Measurements from ENCODE around the gene TMEM144.

GRCh38 chr4:158234671-158235070, 24.4 kb downstream of the TMEM144 start:
- TF ChIP-seq TAF1 (IDR thresholded peaks at IDR 0.05; ENCODE audit: borderline replicate concordance, low read depth, low read length), result no peak
- TF ChIP-seq POLR2A (IDR thresholded peaks at IDR 0.05; ENCODE audit: low read depth, low read length), result no peak
